ENCODE measurements around the gene SUMF1.

SUMF1 gene

GRCh38 chr3:4509983-4510755, 43.1 kb upstream of the SUMF1 start:
- Histone ChIP-seq H3K4me1 (ENCODE audit: insufficient read depth, insufficient read length) (no peaks in the 10 kb centered on the region), H3K36me3 (ENCODE audit: insufficient read depth, insufficient read length, low read length) (no peaks in the 10 kb centered on the region), H3K27me3 (ENCODE audit: insufficient read depth, insufficient read length) (no peaks in the 10 kb centered on the region), H3K9ac (ENCODE audit: insufficient read length, low read depth) (no peak overlapping the region), H3K9me3 (ENCODE audit: insufficient read depth, low read length) (no peaks in the 10 kb centered on the region), H3K4me3 (ENCODE audit: insufficient read length, low read depth) (no peak overlapping the region)
- no peak for TF ChIP-seq ZNF274 (IDR thresholded peaks at IDR 0.05; ENCODE audit: low read depth, low read length)
- TF ChIP-seq YY1 (IDR thresholded peaks at IDR 0.05; ENCODE audit: insufficient read depth, insufficient read length) = no peak
- TF ChIP-seq SUZ12 (IDR thresholded peaks at IDR 0.05; ENCODE audit: extremely low read depth, insufficient read depth, insufficient read length) = no peak
- no peak for DNase-seq (ENCODE audit: low read depth, low spot score)

GRCh38 chr3:4509043-4509442, 42.0 kb upstream of the SUMF1 start:
- H3K27me3 ChIP-seq (ENCODE audit: insufficient read depth, insufficient read length) = no peaks in the 10 kb centered on the region
- H3K9ac ChIP-seq (ENCODE audit: insufficient read length, low read depth) = no peak overlapping the region
- H3K4me3 ChIP-seq (ENCODE audit: insufficient read length, low read depth) = no peak overlapping the region
- H3K36me3 ChIP-seq (ENCODE audit: insufficient read depth, insufficient read length, low read length) = no peaks in the 10 kb centered on the region
- H3K9me3 ChIP-seq (ENCODE audit: insufficient read depth, low read length) = no peaks in the 10 kb centered on the region
- peaks cover 3% of the 10 kb centered on the region for H3K4me1 ChIP-seq (ENCODE audit: insufficient read depth, insufficient read length)
- no peak for DNase-seq (ENCODE audit: low read depth, low spot score)
- TF ChIP-seq ZNF274 (IDR thresholded peaks at IDR 0.05; ENCODE audit: low read depth, low read length) = no peak
- no peak for TF ChIP-seq YY1 (IDR thresholded peaks at IDR 0.05; ENCODE audit: insufficient read depth, insufficient read length)
- no peak for TF ChIP-seq SUZ12 (IDR thresholded peaks at IDR 0.05; ENCODE audit: extremely low read depth, insufficient read depth, insufficient read length)

- DNase-seq (ENCODE audit: low read depth, low spot score) = no peak
- peaks cover 3% of the 10 kb centered on the region for H3K4me1 ChIP-seq (ENCODE audit: insufficient read depth, insufficient read length)
- no peak for TF ChIP-seq YY1 (IDR thresholded peaks at IDR 0.05; ENCODE audit: insufficient read depth, insufficient read length)
- no peak for TF ChIP-seq ZNF274 (IDR thresholded peaks at IDR 0.05; ENCODE audit: low read depth, low read length)
- TF ChIP-seq SUZ12 (IDR thresholded peaks at IDR 0.05; ENCODE audit: extremely low read depth, insufficient read depth, insufficient read length) = no peak
- no peak overlapping the region for H3K9ac ChIP-seq (ENCODE audit: insufficient read length, low read depth)
- no peaks in the 10 kb centered on the region for H3K36me3 ChIP-seq (ENCODE audit: insufficient read depth, insufficient read length, low read length)
- no peaks in the 10 kb centered on the region for H3K9me3 ChIP-seq (ENCODE audit: insufficient read depth, low read length)
- no peaks in the 10 kb centered on the region for H3K27me3 ChIP-seq (ENCODE audit: insufficient read depth, insufficient read length)
- H3K4me3 ChIP-seq (ENCODE audit: insufficient read length, low read depth) = no peak overlapping the region
These were observed 41.2 kb upstream of the SUMF1 start for GRCh38 chr3:4508048-4508981.

- Histone ChIP-seq H3K27me3 (ENCODE audit: insufficient read depth, insufficient read length) (no peaks in the 10 kb centered on the region), H3K4me1 (ENCODE audit: insufficient read depth, insufficient read length) (peaks cover 3% of the 10 kb centered on the region), H3K4me3 (ENCODE audit: insufficient read length, low read depth) (no peak overlapping the region), H3K9me3 (ENCODE audit: insufficient read depth, low read length) (no peaks in the 10 kb centered on the region), H3K36me3 (ENCODE audit: insufficient read depth, insufficient read length, low read length) (no peaks in the 10 kb centered on the region), H3K9ac (ENCODE audit: insufficient read length, low read depth) (no peak overlapping the region)
- DNase-seq (ENCODE audit: low read depth, low spot score) = no peak
- TF ChIP-seq YY1 (IDR thresholded peaks at IDR 0.05; ENCODE audit: insufficient read depth, insufficient read length) = no peak
- no peak for TF ChIP-seq ZNF274 (IDR thresholded peaks at IDR 0.05; ENCODE audit: low read depth, low read length)
- no peak for TF ChIP-seq SUZ12 (IDR thresholded peaks at IDR 0.05; ENCODE audit: extremely low read depth, insufficient read depth, insufficient read length)
These were observed 40.0 kb upstream of the SUMF1 start for GRCh38 chr3:4507024-4507596.

- TF ChIP-seq SUZ12 (IDR thresholded peaks at IDR 0.05; ENCODE audit: extremely low read depth, insufficient read depth, insufficient read length) = no peak
- TF ChIP-seq YY1 (IDR thresholded peaks at IDR 0.05; ENCODE audit: insufficient read depth, insufficient read length) = no peak
- TF ChIP-seq ZNF274 (IDR thresholded peaks at IDR 0.05; ENCODE audit: low read depth, low read length) = no peak
- peaks cover 3% of the 10 kb centered on the region for H3K4me1 ChIP-seq (ENCODE audit: insufficient read depth, insufficient read length)
- H3K9ac ChIP-seq (ENCODE audit: insufficient read length, low read depth) = no peak overlapping the region
- H3K9me3 ChIP-seq (ENCODE audit: insufficient read depth, low read length) = no peaks in the 10 kb centered on the region
- H3K4me3 ChIP-seq (ENCODE audit: insufficient read length, low read depth) = no peak overlapping the region
- no peak for DNase-seq (ENCODE audit: low read depth, low spot score)
- no peaks in the 10 kb centered on the region for H3K27me3 ChIP-seq (ENCODE audit: insufficient read depth, insufficient read length)
- no peaks in the 10 kb centered on the region for H3K36me3 ChIP-seq (ENCODE audit: insufficient read depth, insufficient read length, low read length)
These were observed 39.5 kb upstream of the SUMF1 start for GRCh38 chr3:4506559-4507023.

- Histone ChIP-seq H3K9me3 (ENCODE audit: insufficient read depth, low read length) (no peaks in the 10 kb centered on the region), H3K36me3 (ENCODE audit: insufficient read depth, insufficient read length, low read length) (no peaks in the 10 kb centered on the region), H3K9ac (ENCODE audit: insufficient read length, low read depth) (no peak overlapping the region), H3K27me3 (ENCODE audit: insufficient read depth, insufficient read length) (no peaks in the 10 kb centered on the region), H3K4me1 (ENCODE audit: insufficient read depth, insufficient read length) (peaks cover 3% of the 10 kb centered on the region), H3K4me3 (ENCODE audit: insufficient read length, low read depth) (no peak overlapping the region)
- no peak for DNase-seq (ENCODE audit: low read depth, low spot score)
- TF ChIP-seq ZNF274 (IDR thresholded peaks at IDR 0.05; ENCODE audit: low read depth, low read length) (no peak), YY1 (IDR thresholded peaks at IDR 0.05; ENCODE audit: insufficient read depth, insufficient read length) (no peak), SUZ12 (IDR thresholded peaks at IDR 0.05; ENCODE audit: extremely low read depth, insufficient read depth, insufficient read length) (no peak)
These were observed 38.9 kb upstream of the SUMF1 start for GRCh38 chr3:4505688-4506558.

All from NT2/D1 (cell line).